Neural cell (in vitro differentiated cells): Measurements from ENCODE around the gene PTPRF.

Source experiments
- CTCF ChIP-seq: fragments of 450-650 bp; IDR thresholded peaks from 2 replicates; pipeline ENCODE4 v1.5.1; 2014; ENCODE audit warnings: antibody characterized with exemption, mild to moderate bottlenecking, moderate library complexity; ENCODE audit not compliant: poor library complexity, severe bottlenecking
- EZH2 ChIP-seq: fragments of 200-600, 300-800 bp; shearing (Covaris generic), sonication (generic); IDR thresholded peaks from 2 replicates; pipeline ENCODE4 v1.6.1; 2014; ENCODE audit warnings: antibody characterized with exemption, low read length, borderline replicate concordance, mild to moderate bottlenecking; ENCODE audit not compliant: insufficient read depth, poor library complexity, severe bottlenecking

GRCh38 chr1:43521756-43522155 is 8.9 kb upstream of the PTPRF start:
- TF ChIP-seq EZH2: no peak
- TF ChIP-seq CTCF: no peak
